ENCODE measurements around the gene ADARB2. TPM values are rescaled to one million over a fixed set of nuclear protein-coding genes. Genes with fewer than 3 reads are reported as not detected.
"Not testable (repeated sequence)": the region's sequence is repeated elsewhere in the genome, so short reads cannot be mapped to it uniquely, and the experiment has no call there.

The ADARB2 gene
- total RNA-seq, 4 donors from 2014 or later = 8.4 to 23.2 (median 19.6) TPM

DNA sequence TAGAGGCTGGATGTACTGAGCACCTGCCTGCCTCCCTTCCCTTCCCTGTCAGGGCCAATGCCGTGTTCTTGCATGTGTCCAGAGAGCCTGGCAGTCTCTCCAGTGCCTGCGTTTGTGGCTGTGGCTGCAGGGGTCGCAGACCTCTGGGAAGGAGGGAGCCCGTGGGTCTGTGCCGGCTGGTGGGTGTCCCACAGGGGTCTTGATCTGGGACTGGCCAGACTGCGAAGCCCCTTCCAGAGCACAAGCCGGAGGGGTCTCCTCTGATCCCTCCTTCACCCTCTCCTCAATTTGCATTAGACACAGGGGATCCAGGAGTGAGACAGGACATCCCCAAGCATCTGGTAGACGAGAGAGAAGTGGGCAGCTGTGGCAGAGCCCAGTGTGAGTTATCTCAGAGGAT is 199.2 kb downstream of the ADARB2 start:
- H3K4me1 ChIP-seq = no peaks in the 10 kb centered on the region
- H3K4me3 ChIP-seq = no peak overlapping the region
- H3K27ac ChIP-seq = no peak overlapping the region
- DNase-seq (ENCODE audit: low spot score in 2 of 2) = no peak
- TF ChIP-seq POLR2A (IDR thresholded peaks at IDR 0.05) (no peak), EP300 (IDR thresholded peaks at IDR 0.05) (no peak)
- TF ChIP-seq, protein P1, sequence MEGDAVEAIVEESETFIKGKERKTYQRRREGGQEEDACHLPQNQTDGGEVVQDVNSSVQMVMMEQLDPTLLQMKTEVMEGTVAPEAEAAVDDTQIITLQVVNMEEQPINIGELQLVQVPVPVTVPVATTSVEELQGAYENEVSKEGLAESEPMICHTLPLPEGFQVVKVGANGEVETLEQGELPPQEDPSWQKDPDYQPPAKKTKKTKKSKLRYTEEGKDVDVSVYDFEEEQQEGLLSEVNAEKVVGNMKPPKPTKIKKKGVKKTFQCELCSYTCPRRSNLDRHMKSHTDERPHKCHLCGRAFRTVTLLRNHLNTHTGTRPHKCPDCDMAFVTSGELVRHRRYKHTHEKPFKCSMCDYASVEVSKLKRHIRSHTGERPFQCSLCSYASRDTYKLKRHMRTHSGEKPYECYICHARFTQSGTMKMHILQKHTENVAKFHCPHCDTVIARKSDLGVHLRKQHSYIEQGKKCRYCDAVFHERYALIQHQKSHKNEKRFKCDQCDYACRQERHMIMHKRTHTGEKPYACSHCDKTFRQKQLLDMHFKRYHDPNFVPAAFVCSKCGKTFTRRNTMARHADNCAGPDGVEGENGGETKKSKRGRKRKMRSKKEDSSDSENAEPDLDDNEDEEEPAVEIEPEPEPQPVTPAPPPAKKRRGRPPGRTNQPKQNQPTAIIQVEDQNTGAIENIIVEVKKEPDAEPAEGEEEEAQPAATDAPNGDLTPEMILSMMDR (IDR thresholded peaks at IDR 0.05) = no peak
- WGBS, 2 donors = 65 to 75% methylated on average over 8 of the region's 8 CpGs
- H3K27me3 ChIP-seq = no peaks in the 10 kb centered on the region
- no peaks in the 10 kb centered on the region for H3K36me3 ChIP-seq
- no peaks in the 10 kb centered on the region for H3K9me3 ChIP-seq

DNA sequence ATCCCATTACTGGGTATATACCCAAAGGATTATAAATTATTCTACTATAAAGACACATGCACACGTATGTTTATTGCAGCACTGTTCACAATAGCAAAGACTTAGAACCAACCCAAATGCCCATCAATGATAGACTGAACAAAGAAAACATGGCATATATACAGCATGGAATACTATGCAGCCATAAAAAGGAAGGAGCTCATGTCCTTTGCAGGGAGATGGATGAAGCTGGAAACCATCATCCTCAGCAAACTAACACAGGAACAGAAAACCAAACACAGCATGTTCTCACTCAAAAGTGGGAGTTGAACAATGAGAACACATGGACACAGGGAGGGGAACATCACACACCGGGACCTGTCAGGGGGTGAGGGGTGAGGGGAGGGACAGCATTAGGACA is 199.9 kb downstream of the ADARB2 start:
- not testable (repeated sequence) for H3K9me3 ChIP-seq

DNA sequence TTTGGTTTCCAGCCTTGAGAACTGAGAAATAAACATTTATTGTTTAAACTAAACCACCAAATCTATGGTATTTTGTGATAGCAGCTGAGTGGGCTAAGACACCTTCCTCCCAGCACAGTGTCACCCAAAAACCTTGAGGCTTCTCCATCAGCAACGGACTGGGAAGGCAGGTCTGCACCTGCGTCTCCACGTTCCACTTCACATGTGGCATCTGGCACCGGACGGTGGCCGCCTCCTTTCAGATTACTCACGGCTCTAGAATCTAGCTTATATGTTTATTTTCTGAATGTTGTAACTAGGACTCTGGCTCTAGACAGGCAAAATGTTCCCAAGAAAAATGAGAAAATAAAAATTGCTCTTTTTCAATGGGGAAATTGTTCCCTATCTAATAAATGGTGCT is 201.0 kb downstream of the ADARB2 start:
- Histone ChIP-seq H3K4me1 (no peaks in the 10 kb centered on the region), H3K27ac (no peak overlapping the region), H3K36me3 (no peaks in the 10 kb centered on the region), H3K4me3 (no peak overlapping the region), H3K9me3 (no peaks in the 10 kb centered on the region), H3K27me3 (no peaks in the 10 kb centered on the region)
- DNase-seq (ENCODE audit: low spot score in 2 of 2) = no peak
- no peak for TF ChIP-seq EP300 (IDR thresholded peaks at IDR 0.05)
- TF ChIP-seq, protein P1 (IDR thresholded peaks at IDR 0.05) = no peak
- TF ChIP-seq POLR2A (IDR thresholded peaks at IDR 0.05) = no peak
- 77 to 85% methylated on average over 7 of the region's 7 CpGs for WGBS, 2 donors

More for the DNA sequence above, 199.9 kb downstream of the ADARB2 start:
- not testable (repeated sequence) for H3K4me1 ChIP-seq; DNase-seq (ENCODE audit: low spot score in 2 of 2); H3K27ac ChIP-seq; H3K27me3 ChIP-seq; H3K4me3 ChIP-seq; H3K36me3 ChIP-seq
- WGBS, 2 donors = 88 to 92% methylated on average over 2 of the region's 2 CpGs

DNA sequence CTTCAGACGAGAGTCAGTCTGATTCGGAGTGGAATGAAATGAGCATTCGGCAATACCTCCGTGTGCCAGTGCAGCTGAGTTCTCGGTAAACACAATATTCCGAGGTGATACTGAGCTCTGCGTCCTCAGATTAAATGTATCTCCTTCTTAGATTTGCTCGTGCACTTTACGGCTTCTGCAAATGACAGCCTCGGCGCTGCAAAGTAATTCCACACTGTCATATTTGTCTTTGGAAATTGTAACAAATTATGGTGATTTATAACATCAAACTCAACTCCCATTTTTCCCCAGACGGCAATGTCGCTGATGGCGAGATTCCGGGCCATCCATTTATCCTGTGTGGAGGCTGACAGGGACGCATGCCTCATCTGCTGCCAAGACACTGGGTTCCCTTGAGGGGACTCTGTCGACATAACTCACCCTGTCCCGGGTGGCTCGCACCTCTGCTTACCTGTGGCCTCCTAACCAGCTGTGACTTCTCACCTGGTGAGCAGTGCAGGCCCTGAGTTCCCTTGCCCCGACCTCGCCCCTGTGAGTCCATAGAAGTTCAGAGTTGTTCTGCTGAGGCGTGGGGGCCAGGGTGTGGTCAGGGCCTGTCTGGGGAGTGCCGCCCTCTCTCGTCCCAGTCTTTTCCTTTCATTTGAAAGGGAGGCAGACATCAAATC is 201.9 kb downstream of the ADARB2 start:
- DNase-seq (ENCODE audit: low spot score in 2 of 2) = no peak
- no peak for TF ChIP-seq POLR2A (IDR thresholded peaks at IDR 0.05)
- TF ChIP-seq EP300 (IDR thresholded peaks at IDR 0.05) = no peak
- TF ChIP-seq, protein P1 (IDR thresholded peaks at IDR 0.05) = no peak
- Histone ChIP-seq H3K27ac (no peak overlapping the region), H3K4me1 (no peaks in the 10 kb centered on the region), H3K36me3 (no peaks in the 10 kb centered on the region), H3K9me3 (no peaks in the 10 kb centered on the region), H3K27me3 (no peaks in the 10 kb centered on the region), H3K4me3 (no peak overlapping the region)
- WGBS, 2 donors = 84 to 89% methylated on average over 24 of the region's 24 CpGs

DNA sequence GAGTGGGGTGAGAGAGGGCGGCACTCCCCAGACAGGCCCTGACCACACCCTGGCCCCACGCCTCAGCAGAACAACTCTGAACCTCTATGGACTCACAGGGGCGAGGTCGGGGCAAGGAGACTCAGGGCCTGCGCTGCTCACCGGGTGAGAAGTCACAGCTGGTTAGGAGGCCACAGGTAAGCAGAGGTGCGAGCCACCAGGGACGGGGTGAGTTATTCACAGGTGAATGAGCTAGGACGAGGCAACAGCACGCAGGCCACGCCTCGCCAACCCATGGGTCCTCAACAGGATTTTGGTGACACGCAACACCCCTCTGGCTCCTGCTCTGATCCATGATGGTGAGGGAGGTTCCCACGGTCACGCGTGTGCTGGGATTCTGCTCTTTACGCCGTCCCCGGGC is 202.5 kb downstream of the ADARB2 start:
- TF ChIP-seq POLR2A (IDR thresholded peaks at IDR 0.05) = no peak
- TF ChIP-seq, protein P1 (IDR thresholded peaks at IDR 0.05) = no peak
- no peak for TF ChIP-seq EP300 (IDR thresholded peaks at IDR 0.05)
- DNase-seq (ENCODE audit: low spot score in 2 of 2) = no peak

More for the DNA sequence above, 202.5 kb downstream of the ADARB2 start:
- no peaks in the 10 kb centered on the region for H3K36me3 ChIP-seq
- no peaks in the 10 kb centered on the region for H3K9me3 ChIP-seq
- no peaks in the 10 kb centered on the region for H3K4me1 ChIP-seq
- H3K27me3 ChIP-seq = no peaks in the 10 kb centered on the region
- H3K27ac ChIP-seq = no peak overlapping the region
- WGBS, 2 donors = 86 to 91% methylated on average over 19 of the region's 19 CpGs
- H3K4me3 ChIP-seq = no peak overlapping the region
